ENCODE results near the gene IGSF9. TPM values are rescaled to one million over a fixed set of nuclear protein-coding genes. Genes with fewer than 3 reads are reported as not detected.

IGSF9 gene
- total and polyA plus RNA-seq, 10 of the 15 experiments (the other 5 are each of a cell fraction or from before 2014, with no cell fraction given), result 0.04 to 0.07 TPM; not detected in 8

GRCh38 chr1:159972443-159973205 is 27.2 kb upstream of the IGSF9 start:
- H3K4me3 ChIP-seq, result no peak overlapping the region
- ChIA-PET SMC1A (ENCODE audit: uncharacterized antibody, unreplicated experiment) (interaction anchor here (0.6 kb wide), 1 partner anchor 295 kb away, joined by 3 read pairs; no protein-coding TSS in a partner anchor), RAD21 (ENCODE audit: unreplicated experiment) (no interaction called here), CTCF (interaction anchor here (0.9 to 1.0 kb wide), 2 partner anchors 35 to 105 kb away, joined by 3 to 4 read pairs; no protein-coding TSS in a partner anchor), POLR2A (no interaction called here)
- no peak overlapping the region for H3K4me2 ChIP-seq (ENCODE audit: control insufficient read depth, insufficient read depth)
- no peaks in the 10 kb centered on the region for H4K20me1 ChIP-seq (ENCODE audit: control insufficient read depth, insufficient read depth)
- no peak for ATAC-seq
- H3K9ac ChIP-seq (ENCODE audit: control insufficient read depth, insufficient read depth, low read length), result no peak overlapping the region
- H3K36me3 ChIP-seq (ENCODE audit: control insufficient read depth in 2 of 2, insufficient read depth in 2 of 2, low read length in 1 of 2), result no peaks in the 10 kb centered on the region
- no peak for FAIRE-seq
- no peak for TF ChIP-seq HCFC1 (IDR thresholded peaks at IDR 0.05; ENCODE audit: low read length)
- no peak for TF ChIP-seq MTA3 (IDR thresholded peaks at IDR 0.05; ENCODE audit: borderline replicate concordance, low read length)
- TF ChIP-seq GATAD2B (conservative IDR thresholded peaks at IDR 0.05; ENCODE audit: low read depth), result no peak
- no peak for TF ChIP-seq BCLAF1 (IDR thresholded peaks at IDR 0.05)
- TF ChIP-seq CBFB (IDR thresholded peaks at IDR 0.05; ENCODE audit: low read depth), result no peak
- TF ChIP-seq HDGF (IDR thresholded peaks at IDR 0.05), result no peak
- TF ChIP-seq HDAC6 (IDR thresholded peaks at IDR 0.05; ENCODE audit: unreplicated experiment), result no peak
- TF ChIP-seq IRF3 (IDR thresholded peaks at IDR 0.05), result no peak
- TF ChIP-seq HDAC2 (IDR thresholded peaks at IDR 0.05), result no peak
- no peak for TF ChIP-seq PML (IDR thresholded peaks at IDR 0.05; ENCODE audit: low read length)
- no peak for TF ChIP-seq NBN (IDR thresholded peaks at IDR 0.05)
- no peak for TF ChIP-seq E4F1 (IDR thresholded peaks at IDR 0.05; ENCODE audit: borderline replicate concordance, partially characterized antibody)
- TF ChIP-seq USF1 (IDR thresholded peaks at IDR 0.05; ENCODE audit: borderline replicate concordance, extremely low read length, insufficient read depth, low read depth, low read length), result no peak
- no peak for TF ChIP-seq MAX (IDR thresholded peaks at IDR 0.05; ENCODE audit: low read depth, low read length)
- no peak for TF ChIP-seq WRNIP1 (IDR thresholded peaks at IDR 0.05; ENCODE audit: borderline replicate concordance, low read depth, low read length)
- no peak for TF ChIP-seq SP1 (IDR thresholded peaks at IDR 0.05; ENCODE audit: low read depth, low read length)
- peaks cover 3 to 4% of the 10 kb centered on the region in 2 experiments for H3K27me3 ChIP-seq (replicated peaks in 1 of 2; ENCODE audit: control insufficient read depth in 2 of 2, insufficient read depth in 2 of 2, low read length in 1 of 2)
- DNase-seq (ENCODE audit: low read depth, low spot score), result no peak
- no peaks in the 10 kb centered on the region for H3K4me1 ChIP-seq (ENCODE audit: control insufficient read depth, insufficient read depth, low read length)
- BruUV-seq (replicated peaks), result no TSS peak
- no peaks in the 10 kb centered on the region for H3K9me3 ChIP-seq (replicated peaks; ENCODE audit: control insufficient read depth, insufficient read depth, low read length)
- H3K27ac ChIP-seq (ENCODE audit: control insufficient read depth, insufficient read depth), result no peak overlapping the region
- H2AFZ ChIP-seq (ENCODE audit: control insufficient read depth, low read depth, low read length), result no peak overlapping the region
- intact Hi-C loops (cut with micrococcal nuclease; ENCODE audit: unreplicated experiment), result no loop called here
- in situ Hi-C loops (cut with MboI), result no loop called here
- WGBS (ENCODE audit: insufficient coverage, insufficient replicate concordance, low lambda C conversion rate, missing lambda C conversion rate), result 20% methylated on average over 8 of the region's 8 CpGs
- H3K79me2 ChIP-seq (ENCODE audit: control insufficient read depth, insufficient read depth, low read length), result no peaks in the 10 kb centered on the region
